ENCODE data around the gene TMEM154.
"Not testable (repeated sequence)": the region's sequence is repeated elsewhere in the genome, so short reads cannot be mapped to it uniquely, and the experiment has no call there.

TMEM154 gene

DNA sequence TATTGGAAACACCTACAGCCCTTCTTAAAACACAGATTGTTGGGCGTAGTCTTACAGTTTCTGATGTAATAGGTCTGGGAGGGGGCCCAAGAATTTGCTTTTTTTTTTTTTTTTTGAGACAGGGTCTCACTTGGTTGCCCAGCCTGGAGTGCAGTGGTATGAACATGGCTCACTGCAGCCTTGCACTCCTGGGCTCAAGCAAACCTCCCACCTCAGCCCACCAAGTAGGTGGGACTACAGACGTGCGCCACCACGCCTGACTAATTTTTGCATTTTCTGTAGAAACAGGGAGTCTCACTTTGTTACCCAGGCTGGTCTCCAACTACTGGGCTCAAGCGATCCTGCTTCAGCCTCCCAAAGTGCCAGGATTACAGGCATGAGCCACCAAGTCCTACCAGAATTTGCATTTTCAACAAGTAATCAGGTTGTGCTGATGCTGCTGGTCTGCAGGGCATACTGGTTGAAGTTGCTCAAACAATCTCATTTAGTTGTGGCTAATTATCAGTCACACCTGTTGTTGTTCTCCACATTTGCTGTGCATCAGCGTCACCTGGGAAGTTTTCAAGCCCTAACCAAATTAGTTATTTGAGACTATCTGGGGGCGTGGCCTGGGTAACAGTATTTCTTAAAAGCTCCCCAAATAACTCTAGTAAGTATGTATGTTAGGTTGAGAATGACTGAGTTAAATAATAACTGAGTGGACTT lies 14.0 kb downstream of the TMEM154 start:
- Histone ChIP-seq H3K27ac (no peak overlapping the region), H3K36me3 (no peaks in the 10 kb centered on the region), H3K4me1 (no peaks in the 10 kb centered on the region), H3K4me3 (no peak overlapping the region), H3K9me3 (no peaks in the 10 kb centered on the region), H3K27me3 (peaks cover 0 to under 1% of the 10 kb centered on the region in 2 donors)
- no peak for DNase-seq
- TF ChIP-seq CTCF (IDR thresholded peaks at IDR 0.05) = no peak
- intact Hi-C loops (cut with DNase I; ENCODE audit: low total_unique reads) = no loop called here

DNA sequence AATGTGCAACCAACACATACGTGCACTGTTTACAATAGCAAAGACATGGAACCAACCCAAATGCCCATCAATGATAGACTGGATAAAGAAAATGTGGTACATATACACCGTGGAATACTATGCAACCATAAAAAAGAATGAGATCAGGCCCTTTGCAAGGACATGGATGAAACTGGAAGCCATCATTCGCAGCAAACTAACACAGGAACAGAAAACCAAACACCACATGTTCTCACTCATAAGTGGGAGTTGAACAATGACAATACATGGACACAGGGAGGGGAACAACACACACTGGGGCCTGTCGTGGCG lies 15.8 kb downstream of the TMEM154 start:
- H3K27ac ChIP-seq; H3K36me3 ChIP-seq; H3K4me1 ChIP-seq; H3K27me3 ChIP-seq; H3K4me3 ChIP-seq; H3K9me3 ChIP-seq; intact Hi-C loops (cut with DNase I; ENCODE audit: low total_unique reads); DNase-seq: not testable (repeated sequence)

DNA sequence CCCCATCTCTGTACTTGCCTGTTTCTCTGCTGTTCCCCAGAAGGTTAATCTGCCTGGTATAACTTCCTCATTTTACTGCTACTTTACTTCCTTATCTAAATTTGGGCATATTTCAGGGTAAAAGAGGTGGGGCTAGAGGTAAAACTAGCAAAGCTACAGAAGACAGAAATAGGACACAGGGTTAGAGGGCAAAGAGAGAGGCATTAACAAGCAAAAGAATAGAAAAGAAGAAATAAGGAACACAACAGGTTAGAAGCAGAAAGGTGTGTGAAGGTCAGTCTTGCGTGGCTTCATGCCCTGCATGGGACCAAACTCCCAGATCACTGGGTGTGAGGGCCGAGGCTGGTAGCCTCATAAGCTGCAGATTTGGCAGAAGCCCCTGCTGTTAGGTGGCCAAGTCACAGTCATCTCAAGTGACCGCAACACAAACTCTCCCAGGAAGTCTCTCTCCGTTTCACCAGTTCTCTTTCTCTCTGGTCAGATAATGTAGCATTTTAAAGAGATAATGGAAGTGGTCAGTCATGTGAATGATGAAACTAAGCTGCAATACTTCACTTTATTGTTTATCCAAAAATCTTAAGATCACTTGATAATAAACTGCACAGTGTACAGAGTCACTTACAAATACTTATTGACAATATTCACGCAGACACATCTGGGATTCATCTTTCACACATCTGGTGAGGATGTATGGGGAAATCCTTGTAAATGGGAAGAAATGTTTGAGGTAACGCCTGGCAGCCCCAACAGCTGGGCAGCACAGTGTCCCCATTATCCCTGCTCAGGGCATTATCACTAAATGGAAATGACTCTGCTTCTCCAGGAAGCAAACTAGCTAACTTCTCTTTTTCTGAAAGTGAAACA lies 16.4 kb downstream of the TMEM154 start:
- no peak for TF ChIP-seq CTCF (IDR thresholded peaks at IDR 0.05)
- no peak overlapping the region for H3K4me3 ChIP-seq
- intact Hi-C loops (cut with DNase I; ENCODE audit: low total_unique reads) = no loop called here
- no peak overlapping the region for H3K27ac ChIP-seq
- no peaks in the 10 kb centered on the region for H3K4me1 ChIP-seq
- no peaks in the 10 kb centered on the region for H3K36me3 ChIP-seq
- H3K27me3 ChIP-seq = peaks cover 0 to 5% of the 10 kb centered on the region in 2 donors
- DNase-seq = no peak
- peaks cover 0 to 1% (median 0%) of the 10 kb centered on the region in 3 donors for H3K9me3 ChIP-seq

- intact Hi-C loops (cut with DNase I; ENCODE audit: low total_unique reads) = no loop called here
- H3K27ac ChIP-seq = no peak overlapping the region
- H3K4me3 ChIP-seq = no peak overlapping the region
- TF ChIP-seq CTCF (IDR thresholded peaks at IDR 0.05) = no peak
- no peak for DNase-seq
- no peaks in the 10 kb centered on the region for H3K36me3 ChIP-seq
- H3K27me3 ChIP-seq = peaks cover 0 to 5% of the 10 kb centered on the region in 2 donors
- no peaks in the 10 kb centered on the region for H3K4me1 ChIP-seq
- peaks cover 3 to 13% (median 12%) of the 10 kb centered on the region in 3 donors for H3K9me3 ChIP-seq
Measured at GRCh38 chr4:152661649-152662048, 18.1 kb downstream of the TMEM154 start.

GRCh38 chr4:152660526-152660925 lies 19.3 kb downstream of the TMEM154 start:
- no peak overlapping the region for H3K27ac ChIP-seq
- H3K4me3 ChIP-seq = no peak overlapping the region
- peaks cover 0 to 5% of the 10 kb centered on the region in 2 donors for H3K27me3 ChIP-seq
- H3K9me3 ChIP-seq = peaks cover 3 to 18% (median 15%) of the 10 kb centered on the region in 3 donors
- no peaks in the 10 kb centered on the region for H3K36me3 ChIP-seq
- intact Hi-C loops (cut with DNase I; ENCODE audit: low total_unique reads) = no loop called here
- no peak for DNase-seq
- no peaks in the 10 kb centered on the region for H3K4me1 ChIP-seq
- TF ChIP-seq CTCF (IDR thresholded peaks at IDR 0.05) = no peak

GRCh38 chr4:152659806-152660205 lies 20.0 kb downstream of the TMEM154 start:
- Histone ChIP-seq H3K9me3 (peaks cover 3 to 18% (median 15%) of the 10 kb centered on the region in 3 donors), H3K36me3 (no peaks in the 10 kb centered on the region), H3K27me3 (peaks cover 0 to 5% of the 10 kb centered on the region in 2 donors), H3K4me1 (no peaks in the 10 kb centered on the region), H3K4me3 (no peak overlapping the region), H3K27ac (no peak overlapping the region)
- intact Hi-C loops (cut with DNase I; ENCODE audit: low total_unique reads) = no loop called here
- no peak for TF ChIP-seq CTCF (IDR thresholded peaks at IDR 0.05)
- no peak for DNase-seq

Measured in tibial artery (tissue), 4 donors.